ENCODE data around the gene TMEM132E.

DNA sequence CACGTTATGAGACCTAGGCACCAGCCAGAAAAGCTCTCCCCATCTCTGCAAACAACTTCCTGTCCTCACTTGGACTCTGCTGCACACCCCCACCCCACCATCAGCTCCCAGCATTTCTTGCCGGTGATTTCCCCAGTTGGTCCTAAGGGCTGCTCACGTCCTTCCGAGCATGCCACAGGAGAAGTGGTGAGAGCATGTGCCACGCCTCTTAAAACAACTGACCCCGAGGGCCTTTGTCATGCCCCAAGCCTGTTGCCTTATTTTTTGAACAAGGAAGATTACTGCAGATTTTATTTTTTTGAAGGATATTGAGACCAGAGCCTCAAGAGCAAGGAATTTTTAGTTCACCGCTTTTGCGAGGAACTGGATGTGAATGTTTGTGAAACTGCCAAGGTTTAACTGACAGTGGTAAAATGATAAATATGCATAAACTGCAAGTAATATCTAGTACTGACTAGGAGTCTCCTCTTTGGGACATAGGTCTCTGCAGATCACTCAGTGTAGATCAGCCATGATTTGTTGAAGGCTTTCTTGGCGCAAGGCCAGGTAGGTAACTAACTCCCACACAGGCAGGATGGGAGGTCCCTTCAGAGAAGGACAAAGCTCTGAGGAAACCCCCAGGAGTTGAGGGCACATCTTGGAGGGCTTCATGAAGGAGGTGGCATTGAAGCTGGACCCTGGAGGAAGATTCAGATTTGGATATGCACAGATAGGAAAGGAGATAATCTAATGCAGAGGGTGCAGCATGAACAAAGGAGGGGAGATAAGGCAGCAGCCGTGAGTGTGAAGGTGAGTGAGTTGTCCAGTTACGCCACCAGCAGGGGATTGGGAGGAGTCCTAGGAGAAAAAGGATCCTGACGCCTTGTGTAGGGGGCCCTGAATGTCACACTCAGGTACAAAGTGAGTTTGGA lies 44.7 kb downstream of the TMEM132E start:
- TF ChIP-seq, protein P1, sequence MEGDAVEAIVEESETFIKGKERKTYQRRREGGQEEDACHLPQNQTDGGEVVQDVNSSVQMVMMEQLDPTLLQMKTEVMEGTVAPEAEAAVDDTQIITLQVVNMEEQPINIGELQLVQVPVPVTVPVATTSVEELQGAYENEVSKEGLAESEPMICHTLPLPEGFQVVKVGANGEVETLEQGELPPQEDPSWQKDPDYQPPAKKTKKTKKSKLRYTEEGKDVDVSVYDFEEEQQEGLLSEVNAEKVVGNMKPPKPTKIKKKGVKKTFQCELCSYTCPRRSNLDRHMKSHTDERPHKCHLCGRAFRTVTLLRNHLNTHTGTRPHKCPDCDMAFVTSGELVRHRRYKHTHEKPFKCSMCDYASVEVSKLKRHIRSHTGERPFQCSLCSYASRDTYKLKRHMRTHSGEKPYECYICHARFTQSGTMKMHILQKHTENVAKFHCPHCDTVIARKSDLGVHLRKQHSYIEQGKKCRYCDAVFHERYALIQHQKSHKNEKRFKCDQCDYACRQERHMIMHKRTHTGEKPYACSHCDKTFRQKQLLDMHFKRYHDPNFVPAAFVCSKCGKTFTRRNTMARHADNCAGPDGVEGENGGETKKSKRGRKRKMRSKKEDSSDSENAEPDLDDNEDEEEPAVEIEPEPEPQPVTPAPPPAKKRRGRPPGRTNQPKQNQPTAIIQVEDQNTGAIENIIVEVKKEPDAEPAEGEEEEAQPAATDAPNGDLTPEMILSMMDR (IDR thresholded peaks at IDR 0.05), result no peak
- TF ChIP-seq POLR2A (IDR thresholded peaks at IDR 0.05), result no peak

Measured in adrenal gland (tissue), 5 donors.